ENCODE data around the gene MCEMP1. TPM values are rescaled to one million over a fixed set of nuclear protein-coding genes. Genes with fewer than 3 reads are reported as not detected.

Gene MCEMP1
- total and polyA plus RNA-seq, 12 donors = 0.17 to 1.2 (median 0.30) TPM; not detected in 5

GRCh38 chr19:7705387-7706187, 28.7 kb downstream of the MCEMP1 start:
- DNase-seq (peak; percentile 32 to 44), ATAC-seq (peak in 6 of 8 donors; percentile 38 to 73 (median 59))
- peaks cover 0 to 39% (median 20%) of the 10 kb centered on the region in 7 donors for H3K27me3 ChIP-seq
- H3K36me3 ChIP-seq = no peaks in the 10 kb centered on the region
- no peaks in the 10 kb centered on the region for H3K9me3 ChIP-seq
- H3K27ac ChIP-seq = peak overlapping the region in 4 of 10 donors; percentile 12 to 88 (median 48)
- peaks cover 0 to 38% (median 0%) of the 10 kb centered on the region in 9 donors for H3K4me1 ChIP-seq
- no peak for TF ChIP-seq CTCF (IDR thresholded peaks at IDR 0.05)
- H3K4me3 ChIP-seq = no peak overlapping the region
- 59 to 65% methylated on average over 24 of the region's 24 CpGs for WGBS, 2 donors
- intact Hi-C loops (cut with DNase I) = no loop called here

- DNase-seq (no peak), ATAC-seq (no peak)
- no peaks in the 10 kb centered on the region for H3K9me3 ChIP-seq
- peaks cover 0 to 32% (median 12%) of the 10 kb centered on the region in 7 donors for H3K27me3 ChIP-seq
- H3K4me3 ChIP-seq = no peak overlapping the region
- intact Hi-C loops (cut with DNase I) = no loop called here
- peak overlapping the region in 5 of 10 donors; percentile 12 to 88 (median 47) for H3K27ac ChIP-seq
- WGBS, 2 donors = 78 to 80% methylated on average over 14 of the region's 14 CpGs
- no peaks in the 10 kb centered on the region for H3K36me3 ChIP-seq
- H3K4me1 ChIP-seq = peaks cover 0 to 38% (median 0%) of the 10 kb centered on the region in 9 donors
- TF ChIP-seq CTCF (IDR thresholded peaks at IDR 0.05) = no peak
These were observed 29.5 kb downstream of the MCEMP1 start for GRCh38 chr19:7706188-7706954.

GRCh38 chr19:7706955-7707456, 30.1 kb downstream of the MCEMP1 start:
- Histone ChIP-seq H3K36me3 (no peaks in the 10 kb centered on the region), H3K4me1 (peaks cover 0 to 38% (median 0%) of the 10 kb centered on the region in 9 donors), H3K27me3 (peaks cover 0 to 25% (median 10%) of the 10 kb centered on the region in 7 donors), H3K9me3 (no peaks in the 10 kb centered on the region), H3K27ac (peak overlapping the region in 4 of 10 donors; percentile 36 to 88 (median 48)), H3K4me3 (no peak overlapping the region)
- no peak for TF ChIP-seq CTCF (IDR thresholded peaks at IDR 0.05)
- ATAC-seq = peak in 4 of 8 donors; percentile 21 to 62 (median 28)
- 47 to 49% methylated on average over 8 of the region's 8 CpGs for WGBS, 2 donors
- intact Hi-C loops (cut with DNase I) = no loop called here
- no peak for DNase-seq

GRCh38 chr19:7709932-7710460, 33.1 kb downstream of the MCEMP1 start:
- no peak for ATAC-seq
- Histone ChIP-seq H3K4me3 (no peak overlapping the region), H3K36me3 (no peaks in the 10 kb centered on the region), H3K9me3 (no peaks in the 10 kb centered on the region), H3K27ac (no peak overlapping the region), H3K27me3 (no peaks in the 10 kb centered on the region), H3K4me1 (peaks cover 0 to 33% (median 0%) of the 10 kb centered on the region in 9 donors)
- no peak for DNase-seq
- 67 to 76% methylated on average over 10 of the region's 10 CpGs for WGBS, 2 donors
- intact Hi-C loops (cut with DNase I) = no loop called here
- TF ChIP-seq CTCF (IDR thresholded peaks at IDR 0.05) = no peak
